BLaER1 (cell line): ENCODE measurements around the gene SLC22A23.

ENCODE experiments used
- H3K27ac ChIP-seq: shearing (Covaris generic); formaldehyde crosslinking; 2 replicates; pipeline ENCODE4 v1.8.1; 2022
- H3K27me3 ChIP-seq: shearing (Covaris generic); formaldehyde crosslinking; 2 replicates; pipeline ENCODE4 v1.8.1; 2022
- H3K36me3 ChIP-seq: shearing (Covaris generic); formaldehyde crosslinking; 2 replicates; pipeline ENCODE4 v1.8.1; 2022
- H3K4me1 ChIP-seq: shearing (Covaris generic); formaldehyde crosslinking; 2 replicates; pipeline ENCODE4 v1.8.1; 2022
- H3K4me2 ChIP-seq: shearing (Covaris generic); formaldehyde crosslinking; 2 replicates; pipeline ENCODE4 v1.8.1; 2022
- H3K4me3 ChIP-seq: shearing (Covaris generic); formaldehyde crosslinking; 2 replicates; pipeline ENCODE4 v1.8.1; 2022
- H3K9ac ChIP-seq: shearing (Covaris generic); formaldehyde crosslinking; 2 replicates; pipeline ENCODE4 v1.8.1; 2022
- H3K9me3 ChIP-seq: shearing (Covaris generic); formaldehyde crosslinking; 2 replicates; pipeline ENCODE4 v1.8.1; 2022
- H4K20me1 ChIP-seq: shearing (Covaris generic); formaldehyde crosslinking; 2 replicates; pipeline ENCODE4 v1.8.1; 2022
- Cebpa-rat ChIP-seq: shearing (Covaris generic); IDR thresholded peaks from 2 replicates; pipeline ENCODE4 v1.8.1; 2022

SLC22A23 gene

DNA sequence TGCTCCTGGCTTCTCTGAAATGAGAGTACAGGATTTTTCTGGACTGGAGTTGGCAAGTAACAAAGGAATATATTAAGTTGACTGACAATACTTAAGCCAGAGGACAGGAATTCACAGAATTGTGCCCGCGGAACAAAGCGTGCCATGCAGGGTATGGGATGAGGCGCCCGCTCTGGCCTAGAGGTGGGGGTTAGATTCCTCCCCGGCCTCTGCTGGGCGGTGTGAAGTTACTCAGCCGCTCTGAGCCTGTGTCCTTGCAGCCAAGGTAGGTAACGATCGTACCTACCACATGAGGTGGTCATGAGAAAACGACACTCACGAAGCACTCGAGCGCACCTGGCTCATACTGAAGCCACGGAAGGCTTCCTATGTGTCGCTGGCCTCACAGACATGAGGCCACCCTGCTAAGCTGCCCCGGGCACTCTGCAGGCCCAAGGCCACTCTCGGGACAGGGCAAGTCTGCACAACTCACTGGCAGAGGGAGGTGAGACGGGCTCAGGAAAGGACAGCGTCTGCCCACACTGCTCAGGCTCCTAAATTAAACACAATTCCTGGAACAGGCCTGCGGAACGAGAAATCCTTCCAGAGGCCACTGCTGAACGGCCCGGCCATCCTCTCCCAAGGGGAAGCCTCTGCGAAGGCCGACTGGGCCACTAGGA is 127.3 kb downstream of the SLC22A23 start:
- Histone ChIP-seq H4K20me1 (no peaks in the 10 kb centered on the region), H3K4me3 (no peak overlapping the region), H3K9ac (no peak overlapping the region), H3K27ac (no peak overlapping the region), H3K4me2 (no peak overlapping the region), H3K9me3 (no peaks in the 10 kb centered on the region), H3K4me1 (peaks cover 16% of the 10 kb centered on the region), H3K27me3 (no peaks in the 10 kb centered on the region), H3K36me3 (no peaks in the 10 kb centered on the region)
- TF ChIP-seq Cebpa-rat: no peak

DNA sequence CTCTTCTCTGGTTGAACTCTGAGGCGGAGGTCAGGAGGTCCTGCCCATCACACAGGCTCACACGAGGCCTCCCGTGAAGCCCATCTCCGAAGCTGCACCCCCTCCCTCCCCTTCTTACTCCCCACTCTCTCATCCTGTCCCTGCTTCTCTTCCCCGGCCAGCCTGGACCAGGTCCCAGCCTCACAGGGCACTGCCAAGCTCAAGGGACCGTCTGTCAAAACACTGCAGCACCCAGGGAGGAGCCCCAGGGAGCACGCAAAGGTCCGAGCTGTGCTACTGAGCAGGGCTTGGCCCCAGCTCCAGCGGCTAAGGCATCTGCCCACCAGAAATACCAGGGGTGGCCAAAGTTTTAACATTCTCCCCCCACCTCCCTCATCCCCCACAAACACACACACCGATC is 128.1 kb downstream of the SLC22A23 start:
- no peaks in the 10 kb centered on the region for H3K27me3 ChIP-seq
- no peak overlapping the region for H3K4me2 ChIP-seq
- no peak overlapping the region for H3K9ac ChIP-seq
- H3K4me1 ChIP-seq: peaks cover 19% of the 10 kb centered on the region
- H4K20me1 ChIP-seq: no peaks in the 10 kb centered on the region
- no peak for TF ChIP-seq Cebpa-rat
- no peak overlapping the region for H3K4me3 ChIP-seq
- no peaks in the 10 kb centered on the region for H3K36me3 ChIP-seq
- no peaks in the 10 kb centered on the region for H3K9me3 ChIP-seq
- no peak overlapping the region for H3K27ac ChIP-seq

DNA sequence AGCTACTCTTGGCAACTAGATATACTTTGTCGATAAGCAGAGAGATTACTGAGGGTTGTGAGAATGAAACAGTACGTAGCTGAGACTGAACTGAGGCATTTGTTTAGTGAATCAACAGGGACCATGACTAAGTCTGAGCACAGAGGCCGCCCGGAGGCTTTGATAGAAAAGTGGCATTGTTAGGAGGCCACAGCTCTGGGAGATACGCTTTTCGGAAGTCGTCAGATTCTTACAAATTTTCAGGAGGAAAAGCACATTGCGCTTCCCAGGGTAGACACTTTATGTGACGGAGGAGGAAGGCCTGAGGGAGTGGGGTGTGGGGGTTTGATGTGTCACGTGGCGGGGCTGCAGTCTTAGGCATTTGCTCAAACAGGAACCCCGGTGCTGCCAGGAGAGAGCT is 128.7 kb downstream of the SLC22A23 start:
- no peaks in the 10 kb centered on the region for H3K36me3 ChIP-seq
- H3K9ac ChIP-seq: no peak overlapping the region
- H3K4me3 ChIP-seq: no peak overlapping the region
- H4K20me1 ChIP-seq: no peaks in the 10 kb centered on the region
- TF ChIP-seq Cebpa-rat: no peak
- H3K4me2 ChIP-seq: no peak overlapping the region
- no peak overlapping the region for H3K27ac ChIP-seq
- H3K9me3 ChIP-seq: no peaks in the 10 kb centered on the region
- no peaks in the 10 kb centered on the region for H3K27me3 ChIP-seq
- H3K4me1 ChIP-seq: peaks cover 16% of the 10 kb centered on the region

DNA sequence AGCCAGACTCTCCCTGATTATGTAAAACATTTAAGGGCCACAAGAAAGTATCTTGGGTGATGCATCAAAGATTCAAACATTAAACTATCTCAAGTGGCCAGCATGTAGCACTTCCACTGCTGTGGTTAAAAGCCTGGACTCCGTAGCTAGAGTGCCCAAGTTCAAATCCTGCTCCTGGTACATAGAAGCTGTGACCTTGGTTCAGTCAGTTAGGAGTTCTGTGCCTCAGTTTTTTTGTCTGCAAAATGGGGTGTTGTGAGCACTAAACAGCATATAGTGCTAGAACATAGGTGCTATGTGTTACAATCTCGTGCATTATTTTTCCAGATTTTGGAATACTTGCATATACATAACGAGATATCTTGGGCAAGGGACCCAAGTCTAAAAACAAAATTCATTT is 129.4 kb downstream of the SLC22A23 start:
- Histone ChIP-seq H3K9ac (no peak overlapping the region), H3K4me1 (peaks cover 12% of the 10 kb centered on the region), H3K4me3 (no peak overlapping the region), H3K9me3 (no peaks in the 10 kb centered on the region), H3K27me3 (no peaks in the 10 kb centered on the region), H3K4me2 (no peak overlapping the region), H3K27ac (no peak overlapping the region), H4K20me1 (no peaks in the 10 kb centered on the region), H3K36me3 (no peaks in the 10 kb centered on the region)
- TF ChIP-seq Cebpa-rat: no peak

DNA sequence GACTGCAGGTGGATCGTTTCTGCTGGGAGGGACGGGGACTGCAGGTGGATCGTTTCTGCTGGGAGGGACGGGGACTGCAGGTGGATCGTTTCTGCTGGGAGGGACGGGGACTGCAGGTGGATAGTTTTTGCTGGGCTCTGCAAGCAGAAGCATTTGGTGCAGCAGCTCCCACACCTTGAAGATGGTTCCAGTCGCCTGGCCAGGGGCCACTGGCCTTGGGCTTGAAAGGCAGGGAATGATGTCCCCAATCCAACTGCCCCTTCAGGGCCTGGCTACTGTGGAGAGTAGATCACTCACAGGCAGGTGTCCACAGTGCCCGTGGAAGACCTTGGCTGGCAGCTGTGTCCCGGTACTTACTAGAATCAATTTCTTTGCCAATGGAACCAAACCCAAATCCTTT is 129.9 kb downstream of the SLC22A23 start:
- Histone ChIP-seq H3K27ac (no peak overlapping the region), H3K4me1 (peaks cover 12% of the 10 kb centered on the region), H3K4me3 (no peak overlapping the region), H3K9me3 (no peaks in the 10 kb centered on the region), H3K9ac (no peak overlapping the region), H3K4me2 (no peak overlapping the region), H3K36me3 (no peaks in the 10 kb centered on the region), H3K27me3 (no peaks in the 10 kb centered on the region), H4K20me1 (no peaks in the 10 kb centered on the region)
- no peak for TF ChIP-seq Cebpa-rat

DNA sequence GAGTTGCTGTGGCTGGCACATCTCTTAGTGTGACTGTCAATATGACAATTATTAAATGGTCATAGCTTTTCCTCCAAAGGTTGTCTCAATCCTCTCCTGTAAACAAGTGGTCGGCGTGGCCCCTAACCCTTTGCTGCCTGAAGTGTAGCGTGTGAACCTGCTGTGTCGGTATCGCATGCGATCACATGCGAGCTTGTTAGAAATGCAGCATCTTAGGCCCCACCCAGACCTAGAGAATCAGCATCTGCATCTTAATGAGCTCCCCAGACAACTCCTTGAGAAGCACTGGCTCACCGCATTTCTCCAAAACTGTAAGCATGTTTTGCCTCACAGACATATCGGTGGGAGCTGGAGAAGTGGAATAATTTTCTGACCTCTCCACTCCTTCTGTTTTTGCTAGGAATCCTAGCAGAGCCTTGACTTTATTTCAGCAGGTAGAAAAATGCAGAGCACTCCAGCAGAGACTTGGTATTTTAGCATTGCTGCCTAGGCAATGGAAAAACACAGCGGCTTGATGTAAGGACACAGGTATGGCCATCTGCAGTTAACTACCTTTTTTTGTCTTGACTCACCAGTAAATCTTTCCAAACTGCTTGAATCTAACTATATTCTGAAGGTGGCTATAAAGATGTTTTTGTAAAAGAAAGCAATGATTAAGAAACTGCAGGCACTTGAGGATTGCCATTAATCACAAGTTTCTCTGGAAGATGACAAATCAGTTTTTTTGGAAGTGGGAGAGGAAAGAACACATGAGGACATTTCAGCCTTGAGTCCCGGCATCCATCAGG is 130.5 kb downstream of the SLC22A23 start:
- Histone ChIP-seq H4K20me1 (no peaks in the 10 kb centered on the region), H3K27ac (no peak overlapping the region)

DNA sequence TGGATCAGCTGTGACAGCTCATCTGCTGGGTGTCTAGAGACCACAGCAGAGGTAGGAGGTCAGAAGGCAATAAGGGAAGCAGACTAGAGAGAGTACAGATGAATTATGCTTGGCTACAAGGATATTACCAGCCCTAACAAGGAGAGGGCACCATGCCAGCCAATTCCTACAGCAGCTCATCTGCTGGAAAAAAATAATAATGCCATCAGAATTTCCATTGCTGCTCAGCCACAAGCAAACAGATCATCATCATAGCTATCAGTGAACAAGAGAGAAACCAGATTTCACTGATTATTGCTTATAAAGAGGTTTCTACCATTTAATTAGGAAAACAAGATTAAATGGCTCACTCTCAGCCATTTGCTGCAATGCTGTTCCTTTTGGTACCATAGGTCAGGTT is 131.6 kb downstream of the SLC22A23 start:
- Histone ChIP-seq H3K27ac (no peak overlapping the region), H3K4me2 (no peak overlapping the region), H3K9me3 (no peaks in the 10 kb centered on the region), H3K4me3 (no peak overlapping the region), H3K4me1 (peaks cover 12% of the 10 kb centered on the region), H3K9ac (no peak overlapping the region), H4K20me1 (no peaks in the 10 kb centered on the region), H3K36me3 (no peaks in the 10 kb centered on the region), H3K27me3 (no peaks in the 10 kb centered on the region)
- no peak for TF ChIP-seq Cebpa-rat

More for the DNA sequence above, 130.5 kb downstream of the SLC22A23 start:
- H3K27me3 ChIP-seq: no peaks in the 10 kb centered on the region
- H3K9me3 ChIP-seq: no peaks in the 10 kb centered on the region
- no peak for TF ChIP-seq Cebpa-rat
- H3K9ac ChIP-seq: no peak overlapping the region
- H3K36me3 ChIP-seq: no peaks in the 10 kb centered on the region
- H3K4me1 ChIP-seq: peaks cover 12% of the 10 kb centered on the region
- H3K4me2 ChIP-seq: no peak overlapping the region
- no peak overlapping the region for H3K4me3 ChIP-seq

DNA sequence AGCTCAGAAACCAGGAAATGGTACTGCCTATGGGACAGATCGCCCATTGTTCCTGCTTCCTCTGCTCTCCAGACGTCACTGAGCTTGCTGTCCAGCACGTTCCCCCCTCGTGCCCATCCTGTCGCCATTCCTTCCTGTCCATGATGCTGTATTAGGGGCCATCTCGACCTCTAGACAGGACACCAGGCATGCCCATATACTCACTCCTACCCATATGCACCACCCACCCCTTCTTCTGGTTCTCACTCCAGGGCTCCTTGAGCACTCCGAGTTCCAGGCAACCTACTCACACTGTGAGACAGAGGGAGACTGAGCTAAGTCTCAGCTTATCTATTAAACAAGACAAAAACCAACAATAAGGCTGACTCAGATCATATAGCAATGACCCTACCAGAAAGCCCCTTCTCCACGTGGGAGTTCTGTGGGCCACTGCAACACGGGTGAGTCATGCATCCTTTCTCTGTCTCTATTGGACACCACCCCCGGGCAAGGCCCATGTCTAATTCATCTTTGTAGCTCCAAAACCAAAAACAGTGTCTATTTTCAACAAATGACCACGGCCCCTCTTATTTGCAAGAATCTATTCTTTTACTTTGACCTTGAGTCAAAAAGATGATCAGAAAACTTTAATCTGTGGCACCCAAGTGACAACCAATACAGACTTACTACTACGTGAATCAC is 132.4 kb downstream of the SLC22A23 start:
- no peaks in the 10 kb centered on the region for H3K36me3 ChIP-seq

DNA sequence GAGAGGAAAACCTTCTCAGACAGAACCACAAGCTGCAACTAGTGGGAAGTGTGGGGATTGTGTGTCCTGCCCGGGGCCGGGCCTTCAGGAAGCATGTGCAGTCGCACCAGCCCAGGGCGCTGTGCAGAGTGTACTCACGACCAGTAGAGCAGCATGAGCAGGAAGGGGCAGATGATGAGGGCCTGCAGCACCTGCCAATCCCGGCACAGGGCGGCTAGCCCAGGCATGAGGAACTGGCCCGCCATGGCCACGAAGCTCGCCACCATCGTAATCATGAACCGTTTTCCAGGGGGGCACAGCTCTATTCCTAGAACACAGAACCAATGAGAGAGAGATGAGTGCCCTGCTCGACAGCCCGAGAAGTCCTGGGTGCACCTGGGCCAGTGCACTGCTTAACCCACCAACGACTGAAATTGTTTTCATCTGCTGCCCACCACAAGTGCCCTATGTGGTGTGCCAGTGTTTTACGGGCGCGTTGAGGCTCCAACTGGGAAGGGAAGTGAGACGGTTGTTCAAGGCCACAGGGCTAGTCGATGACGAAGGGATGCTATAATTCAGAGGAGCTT is 133.1 kb downstream of the SLC22A23 start:
- Histone ChIP-seq H4K20me1 (no peaks in the 10 kb centered on the region), H3K27me3 (no peaks in the 10 kb centered on the region), H3K4me1 (peaks cover 16% of the 10 kb centered on the region), H3K9ac (no peak overlapping the region), H3K27ac (no peak overlapping the region), H3K4me2 (peak overlapping the region; percentile 11; the same call in 1 of the 2 replicates), H3K36me3 (no peaks in the 10 kb centered on the region), H3K4me3 (no peak overlapping the region), H3K9me3 (no peaks in the 10 kb centered on the region)
- TF ChIP-seq Cebpa-rat: no peak

More for the DNA sequence above, 132.4 kb downstream of the SLC22A23 start:
- Histone ChIP-seq H3K9me3 (no peaks in the 10 kb centered on the region), H3K4me2 (peak overlapping the region; percentile 11; the same call in 1 of the 2 replicates), H3K27ac (no peak overlapping the region), H3K4me1 (peaks cover 12% of the 10 kb centered on the region), H3K27me3 (no peaks in the 10 kb centered on the region), H3K9ac (no peak overlapping the region), H4K20me1 (no peaks in the 10 kb centered on the region), H3K4me3 (no peak overlapping the region)
- TF ChIP-seq Cebpa-rat: no peak

DNA sequence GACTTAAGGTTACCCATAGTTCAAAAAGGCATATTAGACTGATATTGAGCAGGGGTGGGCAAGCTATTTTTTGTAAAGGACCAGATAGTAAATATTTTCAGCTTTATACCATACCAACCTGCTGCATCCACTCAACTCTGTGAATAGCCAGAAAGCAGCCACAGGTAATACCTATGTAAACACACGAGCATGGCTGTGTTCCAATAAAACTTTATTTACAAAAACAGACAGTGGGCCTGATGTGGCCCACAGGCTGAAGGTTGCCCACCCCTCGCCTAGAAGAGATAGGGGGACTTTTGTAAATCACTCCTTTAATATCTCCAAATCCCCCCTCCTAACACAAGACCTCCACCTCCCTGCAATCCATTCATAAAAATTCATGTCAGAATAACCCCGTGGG is 133.7 kb downstream of the SLC22A23 start:
- Histone ChIP-seq H3K27me3 (no peaks in the 10 kb centered on the region), H4K20me1 (no peaks in the 10 kb centered on the region), H3K9ac (no peak overlapping the region), H3K36me3 (no peaks in the 10 kb centered on the region), H3K9me3 (no peaks in the 10 kb centered on the region), H3K4me2 (no peak overlapping the region), H3K27ac (no peak overlapping the region), H3K4me1 (peaks cover 22% of the 10 kb centered on the region), H3K4me3 (no peak overlapping the region)
- TF ChIP-seq Cebpa-rat: no peak
